Progenitor cell of endocrine pancreas (in vitro differentiated cells): ENCODE results near the gene TBC1D3I. TPM values are rescaled to one million over a fixed set of nuclear protein-coding genes. Genes with fewer than 3 reads are reported as not detected.
"Not testable (repeated sequence)": the region's sequence is repeated elsewhere in the genome, so short reads cannot be mapped to it uniquely, and the experiment has no call there.

Experiments used
- DNase-seq: peaks from one replicate; pipeline ENCODE4 v3.0.0; 2021; ENCODE audit warnings: low spot score; ENCODE audit not compliant: unreplicated experiment
- H3K27ac Mint-ChIP-seq: 2 replicates; pipeline ENCODE4 v1.8.0; 2021; ENCODE audit warnings: mild to moderate bottlenecking, moderate library complexity, mixed read lengths
- H3K27me3 Mint-ChIP-seq: 2 replicates; pipeline ENCODE4 v1.8.0; 2021; ENCODE audit warnings: mixed read lengths
- H3K36me3 Mint-ChIP-seq: 2 replicates; pipeline ENCODE4 v1.8.0; 2022; ENCODE audit warnings: mixed read lengths; ENCODE audit not compliant: insufficient read depth
- H3K4me1 Mint-ChIP-seq: 2 replicates; pipeline ENCODE4 v1.8.0; 2021; ENCODE audit warnings: low read depth, mixed read lengths
- H3K4me3 Mint-ChIP-seq: 2 replicates; pipeline ENCODE4 v1.8.0; 2021; ENCODE audit warnings: low read depth, mild to moderate bottlenecking, moderate library complexity, mixed read lengths
- H3K9me3 Mint-ChIP-seq: 2 replicates; pipeline ENCODE4 v1.8.0; 2021; ENCODE audit warnings: low read depth, mixed read lengths
- CTCF ChIP-seq: fragments of 200-600 bp; sonication (generic); IDR thresholded peaks from one replicate; pipeline ENCODE4 v1.5.0; 2021; ENCODE audit warnings: antibody characterized with exemption, mild to moderate bottlenecking; ENCODE audit not compliant: unreplicated experiment
- long read RNA-seq: library from polyadenylated mRNA; unstranded; transcript quantifications from one replicate; pipeline ENCODE4 v2.0.0, GENCODE V29; 2020
- total RNA-seq: library from RNA; stranded (reverse); gene quantifications from 2 replicates; pipeline ENCODE4 v1.2.1, GENCODE V29; 2021

The TBC1D3I gene
- total RNA-seq = 0.77 and 1.9 TPM in 2 replicates
- long read RNA-seq = 0 reads

DNA sequence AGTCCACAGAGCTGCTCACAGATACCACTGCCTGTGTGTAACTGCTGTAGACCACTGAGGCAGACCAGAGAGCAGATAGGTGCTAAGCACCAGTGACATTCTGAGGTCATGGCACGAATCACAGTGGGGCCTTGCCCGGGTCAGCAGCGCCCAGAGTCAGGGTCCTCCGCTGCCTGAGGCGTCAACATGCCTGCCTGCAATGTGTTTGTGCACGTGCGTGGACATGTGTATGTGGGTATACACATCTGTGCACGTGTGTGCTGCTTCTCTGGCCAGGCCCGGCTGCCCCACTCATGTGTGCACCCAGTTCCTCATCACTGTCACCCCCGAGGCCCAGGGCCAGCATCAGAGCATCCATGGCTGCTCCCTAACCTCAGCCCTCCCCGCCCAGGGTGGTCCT lies at the start of gene TBC1D3I:
Gene TBC1D3I, minus strand, starts transcription at position 101 of the 400 bp plus-strand sequence. CDS start 1,585 bp downstream, outside the sequence.
- H3K27ac Mint-ChIP-seq, H3K36me3 Mint-ChIP-seq, H3K4me1 Mint-ChIP-seq, H3K9me3 Mint-ChIP-seq, H3K4me3 Mint-ChIP-seq, H3K27me3 Mint-ChIP-seq, DNase-seq: not testable (repeated sequence)

GRCh38 chr17:36295161-36295560 lies 30.8 kb upstream of the TBC1D3I start:
- not testable (repeated sequence) for H3K36me3 Mint-ChIP-seq, DNase-seq, H3K9me3 Mint-ChIP-seq, H3K27me3 Mint-ChIP-seq, H3K4me1 Mint-ChIP-seq, H3K4me3 Mint-ChIP-seq, H3K27ac Mint-ChIP-seq

DNA sequence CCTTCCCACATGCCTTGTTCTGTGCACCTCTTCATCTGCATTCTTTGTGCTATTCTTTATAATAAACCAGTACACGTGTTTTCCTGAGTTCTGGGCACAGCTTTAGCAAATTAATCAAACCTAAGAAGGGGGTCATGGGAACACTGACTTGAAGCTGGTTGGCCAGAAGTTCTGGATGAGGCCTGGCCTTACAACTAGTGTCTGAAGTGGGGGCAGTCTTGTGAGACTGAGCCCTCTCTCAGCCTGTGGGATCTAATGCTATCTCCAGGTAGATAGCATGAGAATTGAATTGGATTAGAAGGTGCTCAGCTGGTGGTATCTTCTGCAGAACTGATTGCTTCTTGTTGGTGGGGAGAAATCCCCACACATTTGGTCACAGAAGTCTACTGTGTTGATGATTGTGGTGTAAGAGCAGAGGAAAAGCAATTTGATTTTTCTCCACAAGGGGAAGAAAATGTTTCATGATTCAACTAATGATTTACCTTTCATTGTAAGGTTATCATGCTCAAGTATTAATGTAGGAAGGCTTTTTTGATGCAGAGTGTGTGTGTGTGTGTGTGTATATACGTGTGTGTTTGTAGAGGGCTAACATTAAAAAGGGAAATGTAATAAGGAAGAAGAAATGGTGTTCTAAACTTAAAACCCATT lies 25.7 kb upstream of the TBC1D3I start:
- H3K9me3 Mint-ChIP-seq, H3K4me3 Mint-ChIP-seq, H3K4me1 Mint-ChIP-seq, H3K27me3 Mint-ChIP-seq, H3K36me3 Mint-ChIP-seq, DNase-seq, H3K27ac Mint-ChIP-seq: not testable (repeated sequence)

GRCh38 chr17:36284219-36284618 lies 19.8 kb upstream of the TBC1D3I start:
- H3K4me1 Mint-ChIP-seq = not testable (repeated sequence)

GRCh38 chr17:36283256-36283655 lies 18.9 kb upstream of the TBC1D3I start:
- not testable (repeated sequence) for H3K27me3 Mint-ChIP-seq, DNase-seq, H3K9me3 Mint-ChIP-seq, H3K4me3 Mint-ChIP-seq, H3K36me3 Mint-ChIP-seq, H3K27ac Mint-ChIP-seq, H3K4me1 Mint-ChIP-seq

More at GRCh38 chr17:36284219-36284618, 19.8 kb upstream of the TBC1D3I start:
- H3K36me3 Mint-ChIP-seq, H3K9me3 Mint-ChIP-seq, DNase-seq, H3K4me3 Mint-ChIP-seq, H3K27ac Mint-ChIP-seq, H3K27me3 Mint-ChIP-seq: not testable (repeated sequence)

DNA sequence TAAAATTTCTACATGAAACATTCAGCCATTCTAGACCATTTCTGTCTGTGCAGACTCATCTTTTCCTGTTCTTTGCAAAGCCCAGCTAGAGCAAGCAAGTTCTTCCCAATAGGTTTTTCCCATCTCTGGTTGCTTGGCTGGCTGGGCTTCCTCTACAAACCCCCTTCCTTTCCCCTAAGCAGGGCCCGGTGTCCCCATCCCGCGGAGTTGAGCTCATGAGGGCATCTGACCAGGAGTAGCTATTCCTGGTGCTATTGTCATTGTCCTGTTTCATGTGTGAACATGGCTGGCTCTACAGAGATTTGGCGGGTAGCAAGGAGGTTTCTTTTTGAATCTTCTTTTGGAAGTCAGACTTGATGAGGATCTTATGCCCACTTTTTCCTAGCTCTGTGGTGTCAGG lies 22.3 kb downstream of the TBC1D3I start:
- H3K36me3 Mint-ChIP-seq, DNase-seq, H3K4me1 Mint-ChIP-seq, H3K4me3 Mint-ChIP-seq, H3K9me3 Mint-ChIP-seq, H3K27ac Mint-ChIP-seq, H3K27me3 Mint-ChIP-seq: not testable (repeated sequence)

- peak; percentile 19 for TF ChIP-seq CTCF
- H3K9me3 Mint-ChIP-seq, H3K4me3 Mint-ChIP-seq, DNase-seq, H3K27me3 Mint-ChIP-seq, H3K27ac Mint-ChIP-seq, H3K4me1 Mint-ChIP-seq, H3K36me3 Mint-ChIP-seq: not testable (repeated sequence)
Observed at GRCh38 chr17:36229644-36230043, 34.7 kb downstream of the TBC1D3I start.

GRCh38 chr17:36222967-36223366 lies 41.4 kb downstream of the TBC1D3I start:
- H3K4me1 Mint-ChIP-seq, H3K4me3 Mint-ChIP-seq, DNase-seq, H3K27me3 Mint-ChIP-seq, H3K36me3 Mint-ChIP-seq, H3K27ac Mint-ChIP-seq: not testable (repeated sequence)
- peaks cover 11% of the 10 kb centered on the region for H3K9me3 Mint-ChIP-seq

DNA sequence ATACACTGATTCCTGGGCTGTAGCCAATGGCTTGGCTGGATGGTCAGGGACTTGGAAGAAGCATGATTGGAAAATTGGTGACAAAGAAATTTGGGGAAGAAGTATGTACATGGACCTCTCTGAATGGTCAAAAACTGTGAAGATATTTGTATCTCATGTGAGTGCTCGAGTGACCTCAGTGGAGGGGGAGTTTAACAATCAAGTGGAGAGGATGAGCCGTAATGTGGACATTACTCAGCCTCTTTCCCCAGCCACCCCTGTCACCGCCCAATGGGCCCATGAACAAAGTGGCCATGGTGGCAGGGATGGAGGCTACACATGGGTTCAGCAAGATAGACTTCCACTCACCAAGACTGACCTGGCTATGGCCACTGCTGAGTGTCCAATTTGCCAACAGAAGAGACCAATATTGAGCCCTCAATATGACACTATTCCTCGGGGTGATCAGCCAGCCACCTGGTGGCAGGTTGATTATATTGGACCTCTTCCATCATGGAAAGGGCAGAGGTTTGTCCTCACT lies 42.7 kb downstream of the TBC1D3I start:
- H3K27me3 Mint-ChIP-seq, H3K27ac Mint-ChIP-seq, H3K4me1 Mint-ChIP-seq, H3K4me3 Mint-ChIP-seq, H3K36me3 Mint-ChIP-seq, DNase-seq: not testable (repeated sequence)
- H3K9me3 Mint-ChIP-seq = peaks cover 15% of the 10 kb centered on the region

GRCh38 chr17:36220737-36221580 lies 43.4 kb downstream of the TBC1D3I start:
- H3K9me3 Mint-ChIP-seq = peaks cover 15% of the 10 kb centered on the region
- H3K27me3 Mint-ChIP-seq, H3K27ac Mint-ChIP-seq, H3K4me3 Mint-ChIP-seq, H3K4me1 Mint-ChIP-seq, DNase-seq, H3K36me3 Mint-ChIP-seq: not testable (repeated sequence)

- peaks cover 15% of the 10 kb centered on the region for H3K9me3 Mint-ChIP-seq
- not testable (repeated sequence) for H3K27me3 Mint-ChIP-seq, DNase-seq
Observed at GRCh38 chr17:36219556-36219955, 44.8 kb downstream of the TBC1D3I start.

More at GRCh38 chr17:36219556-36219955, 44.8 kb downstream of the TBC1D3I start:
- H3K36me3 Mint-ChIP-seq, H3K4me1 Mint-ChIP-seq, H3K27ac Mint-ChIP-seq, H3K4me3 Mint-ChIP-seq: not testable (repeated sequence)
